Endothelial cell of umbilical vein (primary cell): Measurements from ENCODE around the gene LPAR5. TPM values are rescaled to one million over a fixed set of nuclear protein-coding genes. Genes with fewer than 3 reads are reported as not detected.

Experiments
- BruUV-seq: library from RNA; stranded (reverse); fragments of 400-500 nt; replicated peaks from 2 replicates; lab custom pipeline; 2021; lab: Mats Ljungman, UMichigan
- CTCF ChIA-PET: fragments of 300-600, 350-600 bp; sonication (Branson Sonifier 250); formaldehyde crosslinking; loops from one replicate; lab custom pipeline; 2021; ENCODE audit warnings: antibody characterized with exemption, inconsistent platforms; lab: Charles Lee
- POLR2A ChIA-PET: fragments of 300-600, 350-600 bp; sonication (Branson Sonifier 250); formaldehyde crosslinking; loops from one replicate; lab custom pipeline; 2021; ENCODE audit warnings: antibody characterized with exemption, inconsistent platforms; lab: Charles Lee
- DNase-seq: peaks from one replicate; pipeline ENCODE4 v3.0.0-alpha.2; 2011; ENCODE audit warnings: low read depth, low spot score
- FAIRE-seq: peaks from 2 replicates; lab custom pipeline; 2011; peaks lifted over from hg19 to GRCh38; lab: Jason Lieb, UNC
- H2AFZ ChIP-seq: 2 replicates; pipeline ENCODE4 v1.6.0; 2012; ENCODE audit warnings: low read depth, low read length, control low read depth, inconsistent platforms
- H3K27ac ChIP-seq: 2 replicates; pipeline ENCODE4 v1.5.1; 2011; ENCODE audit warnings: low read depth, mild to moderate bottlenecking, control low read depth, low read length, moderate library complexity; ENCODE audit not compliant: insufficient read depth
- H3K27me3 ChIP-seq, 2 experiments: 2 replicates each; pipeline versions ENCODE4 v1.6.0 to v1.6.1; 2011; ENCODE audit warnings: low read length in 2 of 2, mixed read lengths in 1 of 2; ENCODE audit not compliant: control insufficient read depth in 2 of 2, insufficient read depth in 2 of 2
- H3K36me3 ChIP-seq, 2 experiments: 2 replicates in 1 of 2; 3 replicates in 1 of 2; pipeline ENCODE4 v1.5.1; 2011; ENCODE audit warnings: low read length in 2 of 2, mild to moderate bottlenecking in 1 of 2, moderate library complexity in 1 of 2; ENCODE audit not compliant: control insufficient read depth in 2 of 2, insufficient read depth in 2 of 2; ENCODE audit errors: extremely low read depth in 1 of 2
- H3K4me1 ChIP-seq: 3 replicates; pipeline ENCODE4 v1.5.1; 2011; ENCODE audit warnings: mild to moderate bottlenecking, low read length; ENCODE audit not compliant: control insufficient read depth, insufficient read depth; ENCODE audit errors: extremely low read depth
- H3K4me2 ChIP-seq: 2 replicates; pipeline ENCODE4 v1.6.1; 2011; ENCODE audit warnings: low read length, control low read depth, mixed read lengths; ENCODE audit not compliant: insufficient read depth
- H3K4me3 ChIP-seq, 3 experiments: fragments of 200-600 bp in 1 of 3; sonication (generic), shearing (Covaris generic) in 1 of 3; replicated peaks in 1 of 3; 2 replicates each; pipeline ENCODE4 v1.5.1; 2011 to 2016; ENCODE audit warnings: control low read depth in 3 of 3, low read length in 3 of 3, mild to moderate bottlenecking in 2 of 3, inconsistent platforms in 1 of 3, low read depth in 1 of 3, moderate library complexity in 1 of 3; ENCODE audit not compliant: insufficient read depth in 1 of 3
- H3K79me2 ChIP-seq: 2 replicates; pipeline ENCODE4 v1.6.0; 2012; ENCODE audit warnings: low read length, inconsistent platforms; ENCODE audit not compliant: control insufficient read depth, insufficient read depth
- H3K9ac ChIP-seq: replicated peaks from 2 replicates; pipeline ENCODE3; 2011; ENCODE audit warnings: low read length, control low read depth; ENCODE audit not compliant: insufficient read depth; ENCODE audit errors: extremely low read depth
- H3K9me1 ChIP-seq: replicated peaks from 3 replicates; pipeline ENCODE4 v1.6.0; 2011; ENCODE audit warnings: mild to moderate bottlenecking, low read length; ENCODE audit not compliant: control insufficient read depth, insufficient read depth; ENCODE audit errors: extremely low read depth
- H3K9me3 ChIP-seq: replicated peaks from 2 replicates; pipeline ENCODE4 v1.5.1; 2012; ENCODE audit warnings: low read length, inconsistent platforms; ENCODE audit not compliant: control insufficient read depth, insufficient read depth
- H4K20me1 ChIP-seq: replicated peaks from 2 replicates; pipeline ENCODE3; 2011; ENCODE audit warnings: mild to moderate bottlenecking, low read length; ENCODE audit not compliant: control insufficient read depth, insufficient read depth; ENCODE audit errors: extremely low read depth
- EZH2 ChIP-seq: IDR thresholded peaks from 2 replicates; pipeline ENCODE4 v1.6.1; 2012; ENCODE audit warnings: borderline replicate concordance, low read depth, mild to moderate bottlenecking, moderate library complexity, low read length, inconsistent platforms; ENCODE audit not compliant: severe bottlenecking
- FOS ChIP-seq: IDR thresholded peaks from 2 replicates; pipeline ENCODE4 v1.6.1; 2011; ENCODE audit warnings: mild to moderate bottlenecking, low read length, moderate library complexity, borderline replicate concordance; ENCODE audit not compliant: insufficient read depth
- GATA2 ChIP-seq: IDR thresholded peaks from 2 replicates; pipeline ENCODE4 v1.7.0; 2011; ENCODE audit warnings: low read depth, mild to moderate bottlenecking, moderate library complexity, mixed read lengths, low read length; ENCODE audit not compliant: insufficient read length, insufficient read depth
- JUN ChIP-seq: IDR thresholded peaks from 2 replicates; pipeline ENCODE4 v1.6.1; 2011; ENCODE audit warnings: borderline replicate concordance, low read depth; ENCODE audit not compliant: insufficient read length, insufficient read depth
- MYC ChIP-seq: IDR thresholded peaks from one replicate; pipeline ENCODE4 v1.6.1; 2011; ENCODE audit warnings: mild to moderate bottlenecking, low read depth, low read length
- POLR2A ChIP-seq: IDR thresholded peaks from 2 replicates; pipeline ENCODE4 v1.6.1; 2012; ENCODE audit warnings: low read depth, mild to moderate bottlenecking, control low read depth, low read length
- dilution Hi-C: fragments of 300-500 bp; cut with MboI; formaldehyde crosslinking; loops from one replicate; pipeline ENCODE4 v1.15.0; 2019; ENCODE audit warnings: low sequenced_read_pairs; ENCODE audit not compliant: extremely low pct_ligation_motif_present
- intact Hi-C: fragments of 100-400 bp; cut with micrococcal nuclease; formaldehyde crosslinking; loops from one replicate; pipeline ENCODE4 v1.10.0; 2022
- polyA plus RNA-seq, 4 experiments: library from polyadenylated mRNA; depleted of rRNA in 3 of 4; stranded (reverse) in 3 of 4; unstranded in 1 of 4; fragments of >200 nt; gene quantifications; 2 replicates each; pipeline versions ENCODE4 v1.2.1 to v1.2.3, GENCODE V29; 2011 to 2012; ENCODE audit warnings: missing spikeins in 1 of 4
- total RNA-seq: library from RNA; stranded (reverse); gene quantifications from 2 replicates; pipeline ENCODE4 v1.2.3, GENCODE V29; 2021
- TF ChIP-seq, protein P1 (sequence below), 2 donors: IDR thresholded peaks; 1 replicate in 1 of 2; 2 replicates in 1 of 2; pipeline ENCODE4 v1.5.1; 2011; ENCODE audit warnings: low read length in 2 of 2, mild to moderate bottlenecking in 2 of 2, moderate library complexity in 2 of 2, control low read depth in 1 of 2, inconsistent platforms in 1 of 2, low read depth in 1 of 2; ENCODE audit not compliant: insufficient read depth in 1 of 2; ENCODE audit errors: extremely low read depth in 1 of 2
- TF ChIP-seq, protein P2 (sequence below): IDR thresholded peaks from 2 replicates; pipeline ENCODE4 v1.6.1; 2011; ENCODE audit not compliant: insufficient read depth, insufficient read length

The LPAR5 gene
- total and polyA plus RNA-seq, 2 donors (not counting 3 experiments of a cell fraction or from before 2014, with no cell fraction given), result 0.23 TPM; not detected in 1

DNA sequence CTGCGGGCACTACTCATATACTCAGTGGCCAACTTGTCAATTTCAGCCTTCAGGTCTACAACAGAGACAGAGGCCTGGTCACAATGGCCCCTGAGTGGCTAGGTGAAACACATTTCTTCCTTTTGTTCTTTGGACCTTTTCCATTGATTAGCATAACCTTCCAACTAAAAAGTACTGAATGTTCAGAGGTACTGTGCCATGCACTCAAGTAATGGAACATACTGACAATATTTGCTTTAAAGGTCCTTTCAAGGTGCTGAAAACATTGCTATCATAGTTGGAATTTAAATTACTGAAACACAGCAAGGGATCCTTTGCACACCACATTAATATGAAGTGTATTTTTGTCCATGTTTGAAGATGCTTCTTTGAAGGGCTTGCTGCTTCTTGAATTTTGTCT lies 17.6 kb upstream of the LPAR5 start:
- Histone ChIP-seq H2AFZ (no peak overlapping the region), H3K9ac (no peak overlapping the region), H3K4me1 (no peaks in the 10 kb centered on the region), H3K36me3 (peaks cover 10 to 19% of the 10 kb centered on the region in 2 experiments), H3K27ac (no peak overlapping the region), H3K79me2 (no peaks in the 10 kb centered on the region), H4K20me1 (peaks cover 3% of the 10 kb centered on the region), H3K4me2 (no peak overlapping the region), H3K9me1 (no peaks in the 10 kb centered on the region), H3K9me3 (no peaks in the 10 kb centered on the region), H3K27me3 (no peaks in the 10 kb centered on the region), H3K4me3 (no peak overlapping the region)
- no TSS peak for BruUV-seq
- intact Hi-C loops (no loop called here), dilution Hi-C loops (no loop called here)
- TF ChIP-seq JUN (no peak), MYC (no peak), POLR2A (no peak), EZH2 (no peak), FOS (no peak)
- TF ChIP-seq, protein P1, sequence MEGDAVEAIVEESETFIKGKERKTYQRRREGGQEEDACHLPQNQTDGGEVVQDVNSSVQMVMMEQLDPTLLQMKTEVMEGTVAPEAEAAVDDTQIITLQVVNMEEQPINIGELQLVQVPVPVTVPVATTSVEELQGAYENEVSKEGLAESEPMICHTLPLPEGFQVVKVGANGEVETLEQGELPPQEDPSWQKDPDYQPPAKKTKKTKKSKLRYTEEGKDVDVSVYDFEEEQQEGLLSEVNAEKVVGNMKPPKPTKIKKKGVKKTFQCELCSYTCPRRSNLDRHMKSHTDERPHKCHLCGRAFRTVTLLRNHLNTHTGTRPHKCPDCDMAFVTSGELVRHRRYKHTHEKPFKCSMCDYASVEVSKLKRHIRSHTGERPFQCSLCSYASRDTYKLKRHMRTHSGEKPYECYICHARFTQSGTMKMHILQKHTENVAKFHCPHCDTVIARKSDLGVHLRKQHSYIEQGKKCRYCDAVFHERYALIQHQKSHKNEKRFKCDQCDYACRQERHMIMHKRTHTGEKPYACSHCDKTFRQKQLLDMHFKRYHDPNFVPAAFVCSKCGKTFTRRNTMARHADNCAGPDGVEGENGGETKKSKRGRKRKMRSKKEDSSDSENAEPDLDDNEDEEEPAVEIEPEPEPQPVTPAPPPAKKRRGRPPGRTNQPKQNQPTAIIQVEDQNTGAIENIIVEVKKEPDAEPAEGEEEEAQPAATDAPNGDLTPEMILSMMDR (IDR thresholded peaks at IDR 0.05; ENCODE audit: extremely low read depth in 1 of 2, insufficient read depth in 1 of 2, low read depth in 1 of 2, low read length in 2 of 2), result no peak
- POLR2A ChIA-PET, result no interaction called here
- DNase-seq (no peak), FAIRE-seq (no peak)
- CTCF ChIA-PET, result interaction anchor here (0.8 kb wide), 1 partner anchor 33 kb away, joined by 5 read pairs; no protein-coding TSS in a partner anchor

DNA sequence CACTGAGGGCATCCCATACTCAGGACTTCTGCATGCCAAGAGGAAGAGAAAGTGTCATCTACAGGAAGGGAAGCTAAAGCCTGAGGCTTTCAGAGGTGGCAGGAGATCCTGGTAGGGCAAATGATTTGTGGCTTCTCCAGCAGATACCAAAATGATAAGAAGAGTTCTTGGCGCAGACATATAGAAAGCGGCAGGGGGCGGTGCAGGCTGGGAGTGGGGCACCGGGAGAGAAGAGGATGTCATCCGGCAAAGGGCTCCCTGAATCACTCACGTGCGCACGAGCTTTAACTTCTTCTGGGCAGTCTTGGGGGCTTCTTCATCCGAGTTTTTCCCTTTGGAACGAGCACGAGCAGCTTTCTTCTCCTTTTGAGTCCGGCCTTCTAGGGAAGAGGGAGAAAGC lies 16.6 kb upstream of the LPAR5 start:
- Histone ChIP-seq H3K9me3 (no peaks in the 10 kb centered on the region), H3K36me3 (peaks cover 10 to 21% of the 10 kb centered on the region in 2 experiments), H3K4me2 (no peak overlapping the region), H3K9me1 (no peaks in the 10 kb centered on the region), H3K9ac (no peak overlapping the region), H3K79me2 (no peaks in the 10 kb centered on the region), H3K4me1 (no peaks in the 10 kb centered on the region), H3K27me3 (no peaks in the 10 kb centered on the region), H2AFZ (no peak overlapping the region), H4K20me1 (peaks cover 3% of the 10 kb centered on the region), H3K27ac (no peak overlapping the region), H3K4me3 (no peak overlapping the region)
- ChIA-PET CTCF (interaction anchor here (0.7 kb wide), 2 partner anchors 17 to 28 kb away, joined by 3 read pairs; no protein-coding TSS in a partner anchor), POLR2A (no interaction called here)
- DNase-seq (no peak), FAIRE-seq (no peak)
- TF ChIP-seq JUN (no peak), GATA2 (no peak), MYC (no peak), EZH2 (no peak)
- TF ChIP-seq, protein P2, sequence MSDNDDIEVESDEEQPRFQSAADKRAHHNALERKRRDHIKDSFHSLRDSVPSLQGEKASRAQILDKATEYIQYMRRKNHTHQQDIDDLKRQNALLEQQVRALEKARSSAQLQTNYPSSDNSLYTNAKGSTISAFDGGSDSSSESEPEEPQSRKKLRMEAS, result no peak
- TF ChIP-seq, protein P1 (IDR thresholded peaks at IDR 0.05; ENCODE audit: extremely low read depth in 1 of 2, insufficient read depth in 1 of 2, low read depth in 1 of 2, low read length in 2 of 2), result no peak
- no TSS peak for BruUV-seq
- intact Hi-C loops, result no loop called here
- dilution Hi-C loops, result no loop called here
